Measurements from ENCODE around the gene RNF225.
"Not testable (repeated sequence)": the region's sequence is repeated elsewhere in the genome, so short reads cannot be mapped to it uniquely, and the experiment has no call there.

The RNF225 gene

GRCh38 chr19:58387338-58388174 lies 7.9 kb upstream of the RNF225 start:
- no peak for DNase-seq

- DNase-seq, result no peak
Measured at GRCh38 chr19:58388175-58388526, 7.3 kb upstream of the RNF225 start.

- no peak for DNase-seq
Measured at GRCh38 chr19:58392945-58393724, 2.3 kb upstream of the RNF225 start.

GRCh38 chr19:58393725-58394033 lies 1.8 kb upstream of the RNF225 start:
- no peak for DNase-seq

GRCh38 chr19:58394821-58395219 lies 636 bp upstream of the RNF225 start:
- DNase-seq, result no peak

- no peak for DNase-seq
Measured at GRCh38 chr19:58395979-58396627, 647 bp downstream of the RNF225 start.

- no peak for DNase-seq
Measured at GRCh38 chr19:58396691-58397532, 1.5 kb downstream of the RNF225 start.

- no peak for DNase-seq
Measured at GRCh38 chr19:58397533-58398037, 2.1 kb downstream of the RNF225 start.

GRCh38 chr19:58398087-58398486 lies 2.6 kb downstream of the RNF225 start:
- DNase-seq, result no peak

- no peak for DNase-seq
Measured at GRCh38 chr19:58398545-58398944, 3.1 kb downstream of the RNF225 start.

GRCh38 chr19:58399903-58400302 lies 4.4 kb downstream of the RNF225 start:
- DNase-seq, result no peak

GRCh38 chr19:58400316-58400915 lies 5.0 kb downstream of the RNF225 start:
- peak; percentile 62 to 76 for DNase-seq

GRCh38 chr19:58400916-58401839 lies 5.7 kb downstream of the RNF225 start:
- DNase-seq, result peak; percentile 99

- DNase-seq, result no peak
Measured at GRCh38 chr19:58401840-58402421, 6.5 kb downstream of the RNF225 start.

- not testable (repeated sequence) for DNase-seq
Measured at GRCh38 chr19:58403920-58404478, 8.5 kb downstream of the RNF225 start.

- DNase-seq, result no peak
Measured at GRCh38 chr19:58406818-58407657, 11.6 kb downstream of the RNF225 start.

- no peak for DNase-seq
Measured at GRCh38 chr19:58407658-58408151, 12.2 kb downstream of the RNF225 start.

- DNase-seq, result peak; percentile 95 to 96
Measured at GRCh38 chr19:58408152-58409009, 12.9 kb downstream of the RNF225 start, which contains the start of gene ZNF584. TSS of gene ZNF584 (plus strand) at chr19:58408649. CDS start at chr19:58409148, 499 bp downstream.
